ENCODE data around the gene TRUB2.

GRCh38 chr9:128335914-128336313, 13.7 kb upstream of the TRUB2 start:
- TF ChIP-seq CTCF (conservative IDR thresholded peaks at IDR 0.05 in 1 of 2, IDR thresholded peaks at IDR 0.05 in 1 of 2; ENCODE audit: extremely low read depth in 1 of 2, insufficient read depth in 1 of 2, low read depth in 1 of 2, low read length in 2 of 2) (no peak), EZH2 (IDR thresholded peaks at IDR 0.05; ENCODE audit: borderline replicate concordance, low read length) (no peak)
